ENCODE measurements around the gene NDUFAF2.

DNA sequence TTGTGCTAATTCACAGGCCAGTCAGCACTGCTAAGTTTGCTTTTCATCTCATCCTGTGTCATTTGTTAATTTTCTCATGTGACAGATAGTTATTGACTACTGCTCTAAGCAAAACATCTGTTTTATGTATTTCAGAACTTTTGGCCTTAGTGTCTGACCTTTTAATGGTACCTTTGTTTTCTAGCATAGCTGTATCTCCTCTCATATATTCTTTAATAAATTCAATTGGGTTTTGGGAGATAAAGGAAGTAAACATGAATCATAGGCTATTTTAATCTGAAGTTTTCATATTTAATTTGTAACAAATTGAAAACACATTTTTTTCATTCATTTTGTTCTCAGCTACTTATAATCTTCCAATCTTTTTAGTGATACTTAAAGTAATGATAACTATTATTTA lies 13.1 kb downstream of the NDUFAF2 start:
- TF ChIP-seq, protein P1, sequence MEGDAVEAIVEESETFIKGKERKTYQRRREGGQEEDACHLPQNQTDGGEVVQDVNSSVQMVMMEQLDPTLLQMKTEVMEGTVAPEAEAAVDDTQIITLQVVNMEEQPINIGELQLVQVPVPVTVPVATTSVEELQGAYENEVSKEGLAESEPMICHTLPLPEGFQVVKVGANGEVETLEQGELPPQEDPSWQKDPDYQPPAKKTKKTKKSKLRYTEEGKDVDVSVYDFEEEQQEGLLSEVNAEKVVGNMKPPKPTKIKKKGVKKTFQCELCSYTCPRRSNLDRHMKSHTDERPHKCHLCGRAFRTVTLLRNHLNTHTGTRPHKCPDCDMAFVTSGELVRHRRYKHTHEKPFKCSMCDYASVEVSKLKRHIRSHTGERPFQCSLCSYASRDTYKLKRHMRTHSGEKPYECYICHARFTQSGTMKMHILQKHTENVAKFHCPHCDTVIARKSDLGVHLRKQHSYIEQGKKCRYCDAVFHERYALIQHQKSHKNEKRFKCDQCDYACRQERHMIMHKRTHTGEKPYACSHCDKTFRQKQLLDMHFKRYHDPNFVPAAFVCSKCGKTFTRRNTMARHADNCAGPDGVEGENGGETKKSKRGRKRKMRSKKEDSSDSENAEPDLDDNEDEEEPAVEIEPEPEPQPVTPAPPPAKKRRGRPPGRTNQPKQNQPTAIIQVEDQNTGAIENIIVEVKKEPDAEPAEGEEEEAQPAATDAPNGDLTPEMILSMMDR (IDR thresholded peaks at IDR 0.05): no peak
- no peak for TF ChIP-seq POLR2A (IDR thresholded peaks at IDR 0.05)

All from prostate gland (tissue), 2 donors.